GM12878 (cell line): Measurements from ENCODE around the gene NOS2. TPM values are rescaled to one million over a fixed set of nuclear protein-coding genes. Genes with fewer than 3 reads are reported as not detected.
"Not testable (repeated sequence)": the region's sequence is repeated elsewhere in the genome, so short reads cannot be mapped to it uniquely, and the experiment has no call there.

Experiments
- ATAC-seq: fragments of 200-7000 bp; cut with Tn5 transposase; 3 replicates; pipeline ENCODE4 v1.9.1; 2020; ENCODE audit warnings: mild to moderate bottlenecking, moderate library complexity
- BruUV-seq: library from RNA; stranded (reverse); fragments of 400-500 nt; replicated peaks from 2 replicates; lab custom pipeline; 2021; lab: Mats Ljungman, UMichigan
- CTCF ChIA-PET: fragments of 300-600 bp; sonication (Branson Sonifier 250); formaldehyde crosslinking; extraction: SDS; loops from one replicate; lab custom pipeline; 2021; ENCODE audit warnings: inconsistent platforms; lab: Yijun Ruan, JAX
- POLR2A ChIA-PET: fragments of 350-600 bp; formaldehyde crosslinking; extraction: SDS; loops from one replicate; lab custom pipeline; 2021; ENCODE audit warnings: inconsistent platforms; lab: Charles Lee
- RAD21 ChIA-PET: fragments of 300-600 bp; sonication (Branson Sonifier 250); formaldehyde crosslinking; loops from one replicate; lab custom pipeline; 2023; ENCODE audit warnings: antibody characterized with exemption; ENCODE audit not compliant: unreplicated experiment; lab: Charles Lee
- SMC1A ChIA-PET: fragments of 300-600 bp; sonication (Branson Sonifier 250); formaldehyde crosslinking; loops from one replicate; lab custom pipeline; 2023; ENCODE audit not compliant: unreplicated experiment, uncharacterized antibody; lab: Charles Lee
- DNase-seq: peaks from one replicate; pipeline ENCODE4 v3.0.0-alpha.2; 2011; ENCODE audit warnings: low read depth, low spot score
- FAIRE-seq: peaks from 3 replicates; lab custom pipeline; 2011; peaks lifted over from hg19 to GRCh38; lab: Jason Lieb, UNC
- H2AFZ ChIP-seq: 2 replicates; pipeline ENCODE4 v1.6.0; 2011; ENCODE audit warnings: low read depth, low read length, control low read depth; ENCODE audit not compliant: control insufficient read depth
- H3K27ac ChIP-seq: 2 replicates; pipeline ENCODE4 v1.5.1; 2011; ENCODE audit warnings: control low read depth; ENCODE audit not compliant: control insufficient read depth, insufficient read depth
- H3K27me3 ChIP-seq, 2 experiments: replicated peaks in 1 of 2; 2 replicates each; pipeline versions ENCODE4 v1.6.0 to v1.6.1; 2011; ENCODE audit warnings: low read length in 1 of 2; ENCODE audit not compliant: control insufficient read depth in 2 of 2, insufficient read depth in 2 of 2
- H3K36me3 ChIP-seq, 2 experiments: 2 replicates each; pipeline ENCODE4 v1.5.1; 2011; ENCODE audit warnings: low read length in 1 of 2; ENCODE audit not compliant: control insufficient read depth in 2 of 2, insufficient read depth in 2 of 2
- H3K4me1 ChIP-seq: 2 replicates; pipeline ENCODE4 v1.6.1; 2011; ENCODE audit warnings: mild to moderate bottlenecking, low read length, moderate library complexity, mixed read lengths; ENCODE audit not compliant: control insufficient read depth, insufficient read depth
- H3K4me2 ChIP-seq: 2 replicates; pipeline ENCODE4 v1.6.0; 2011; ENCODE audit warnings: control low read depth; ENCODE audit not compliant: control insufficient read depth, insufficient read depth
- H3K4me3 ChIP-seq: fragments of 200-600 bp; sonication (generic); 2 replicates; pipeline ENCODE4 v1.5.1; 2016
- H3K79me2 ChIP-seq: 2 replicates; pipeline ENCODE4 v1.6.0; 2011; ENCODE audit warnings: low read length; ENCODE audit not compliant: control insufficient read depth, insufficient read depth
- H3K9ac ChIP-seq: 2 replicates; pipeline ENCODE4 v1.8.0; 2011; ENCODE audit warnings: low read length, control low read depth, mixed read lengths; ENCODE audit not compliant: control insufficient read depth, insufficient read depth
- H3K9me3 ChIP-seq: replicated peaks from 3 replicates; pipeline ENCODE4 v1.5.1; 2011; ENCODE audit warnings: mild to moderate bottlenecking, low read length; ENCODE audit not compliant: control insufficient read depth, insufficient read depth
- H4K20me1 ChIP-seq: 2 replicates; pipeline ENCODE4 v1.6.0; 2011; ENCODE audit not compliant: control insufficient read depth, insufficient read depth
- CREB1 ChIP-seq: IDR thresholded peaks from 2 replicates; pipeline ENCODE4 v1.6.1; 2012; ENCODE audit warnings: low read depth, mild to moderate bottlenecking, inconsistent platforms
- GABPA ChIP-seq: IDR thresholded peaks from 2 replicates; pipeline ENCODE4 v1.6.1; 2014; ENCODE audit warnings: antibody characterized with exemption, low read depth, mild to moderate bottlenecking, inconsistent platforms
- IRF4 ChIP-seq: IDR thresholded peaks from 2 replicates; pipeline ENCODE4 v1.6.1; 2011; ENCODE audit warnings: low read depth, low read length
- SRF ChIP-seq, 2 experiments: IDR thresholded peaks; 2 replicates each; pipeline ENCODE4 v1.6.1; 2011; ENCODE audit warnings: low read depth in 2 of 2, low read length in 2 of 2, mild to moderate bottlenecking in 1 of 2, moderate library complexity in 1 of 2
- SUZ12 ChIP-seq: fragments of 200-600 bp; sonication (generic); IDR thresholded peaks from one replicate; pipeline ENCODE4 v1.6.1; 2018; ENCODE audit warnings: antibody characterized with exemption, mild to moderate bottlenecking; ENCODE audit not compliant: unreplicated experiment
- TCF12 ChIP-seq: IDR thresholded peaks from 2 replicates; pipeline ENCODE4 v1.6.1; 2011; ENCODE audit warnings: low read depth, mild to moderate bottlenecking, low read length
- TCF7 ChIP-seq: IDR thresholded peaks from 2 replicates; pipeline ENCODE4 v1.6.1; 2014; ENCODE audit warnings: antibody characterized with exemption, borderline replicate concordance
- WGBS: methylation state at CpG from one replicate; pipeline ENCODE4 v1.1.6; 2016; ENCODE audit warnings: low lambda C conversion rate; ENCODE audit not compliant: insufficient replicate concordance, insufficient coverage; ENCODE audit errors: missing lambda C conversion rate; 5-methylcytosine and 5-hydroxymethylcytosine counted together
- in situ Hi-C: fragments of 300-500 bp; cut with MboI; formaldehyde crosslinking; loops from 9 replicates; pipeline ENCODE4 v1.14.3; 2018; ENCODE audit warnings: mixed read lengths
- intact Hi-C: fragments of 100-400 bp; cut with micrococcal nuclease; formaldehyde crosslinking; loops from one replicate; pipeline ENCODE4 v1.14.2; 2022; ENCODE audit not compliant: unreplicated experiment
- polyA plus RNA-seq, 11 experiments: library from polyadenylated mRNA; depleted of rRNA in 4 of 11; unstranded in 6 of 11; stranded (reverse) in 5 of 11; fragments of >200 nt; fragmentation: Nextera tagmentation in 4 of 11; fragmentation: Illumina TruSeq in 1 of 11; extraction: Ambion mirVana in 4 of 11; extraction: Trizol in 1 of 11; gene quantifications; 1 replicate in 1 of 11; 2 replicates in 10 of 11; pipeline versions ENCODE4 v1.2.1 to v1.2.3, GENCODE V29; 2011 to 2016; ENCODE audit warnings: inconsistent platforms in 2 of 11, missing spikeins in 2 of 11, low read depth in 1 of 11
- total RNA-seq, 4 experiments: library from RNA; depleted of rRNA in 3 of 4; stranded (reverse); fragments of >200 nt in 3 of 4; fragmentation: Illumina TruSeq in 1 of 4; extraction: Trizol in 1 of 4; gene quantifications; 2 replicates each; pipeline versions ENCODE4 v1.2.1 to v1.2.3, GENCODE V29; 2013 to 2021

The NOS2 gene
- total and polyA plus RNA-seq, 10 of the 15 experiments (the other 5 are each of a cell fraction or from before 2014, with no cell fraction given) = 0.01 to 0.05 (median 0.01) TPM; not detected in 7

GRCh38 chr17:27733773-27734172, 66.6 kb downstream of the NOS2 start:
- Histone ChIP-seq H2AFZ (no peak overlapping the region), H3K79me2 (no peaks in the 10 kb centered on the region), H3K36me3 (no peaks in the 10 kb centered on the region), H4K20me1 (no peaks in the 10 kb centered on the region), H3K4me1 (no peaks in the 10 kb centered on the region), H3K9me3 (no peaks in the 10 kb centered on the region), H3K27me3 (no peaks in the 10 kb centered on the region), H3K27ac (no peak overlapping the region), H3K4me2 (no peak overlapping the region)
- DNase-seq = no peak
- FAIRE-seq = no peak
- intact Hi-C loops = no loop called here
- TF ChIP-seq TCF12 (no peak), SUZ12 (no peak), SRF (IDR thresholded peaks at IDR 0.05; ENCODE audit: low read depth in 2 of 2, low read length in 2 of 2) (no peak), TCF7 (no peak), IRF4 (no peak), GABPA (no peak), CREB1 (no peak)
- TF ChIP-seq, all 136 proteins: peak for 0
- Histone ChIP-seq H3K4me3 (no peak overlapping the region), H3K9ac (no peak overlapping the region)
- ATAC-seq = no peak
- SMC1A ChIA-PET = no interaction called here
- CTCF ChIA-PET = no interaction called here
- no TSS peak for BruUV-seq
- POLR2A ChIA-PET = no interaction called here
- RAD21 ChIA-PET = no interaction called here
- in situ Hi-C loops = no loop called here
- 38% methylated on average over 3 of the region's 3 CpGs for WGBS

DNA sequence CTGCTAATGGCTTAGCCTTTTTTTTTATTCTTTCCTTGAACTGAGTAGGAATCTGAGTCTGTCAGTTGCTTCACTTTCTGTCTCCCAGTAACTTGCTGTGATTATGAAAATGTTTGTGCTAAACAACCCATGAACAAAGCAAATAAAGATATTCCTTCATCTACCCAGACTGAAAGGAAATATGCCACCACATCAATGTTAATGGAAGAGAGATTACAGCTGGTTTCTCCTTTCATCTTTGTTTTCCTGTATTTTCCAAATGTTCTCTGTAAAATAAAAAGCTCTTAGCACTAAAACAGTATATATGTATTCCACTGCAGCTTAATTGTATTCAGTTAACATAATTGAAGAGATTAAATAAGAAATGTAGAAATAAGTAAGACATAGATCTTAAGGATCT, 67.6 kb downstream of the NOS2 start:
- POLR2A ChIA-PET, H3K9ac ChIP-seq, FAIRE-seq, BruUV-seq, H3K27me3 ChIP-seq, H3K4me2 ChIP-seq, in situ Hi-C loops, H3K4me3 ChIP-seq, H3K4me1 ChIP-seq, DNase-seq, H3K79me2 ChIP-seq, H2AFZ ChIP-seq, H3K36me3 ChIP-seq, SMC1A ChIA-PET, H4K20me1 ChIP-seq, ATAC-seq, H3K9me3 ChIP-seq, H3K27ac ChIP-seq, intact Hi-C loops, CTCF ChIA-PET, RAD21 ChIA-PET: not testable (repeated sequence)
